IMR-90 (cell line): ENCODE data around the gene IFIT2. TPM values are rescaled to one million over a fixed set of nuclear protein-coding genes. Genes with fewer than 3 reads are reported as not detected.

Experiments used
- ATAC-seq: fragments of 200-7000 bp; cut with Tn5 transposase; 2 replicates; pipeline ENCODE4 v1.9.1; 2020; ENCODE audit warnings: low read depth, mild to moderate bottlenecking, moderate library complexity
- BruUV-seq: library from RNA; stranded (reverse); fragments of 400-500 nt; replicated peaks from 2 replicates; lab custom pipeline; 2021; lab: Mats Ljungman, UMichigan
- CTCF ChIA-PET: fragments of 300-600 bp; formaldehyde crosslinking; extraction: SDS; loops from one replicate; lab custom pipeline; 2021; ENCODE audit warnings: antibody characterized with exemption; lab: Yijun Ruan, JAX
- POLR2A ChIA-PET: fragments of 300-600 bp; sonication (Branson Sonifier 250); formaldehyde crosslinking; loops from one replicate; lab custom pipeline; 2022; ENCODE audit warnings: antibody characterized with exemption; ENCODE audit not compliant: unreplicated experiment; lab: Charles Lee
- DNase-seq: peaks from one replicate; pipeline ENCODE4 v3.0.0; 2013
- H2AFZ ChIP-seq: replicated peaks from 2 replicates; pipeline ENCODE3; 2013; ENCODE audit warnings: low read length, mild to moderate bottlenecking; ENCODE audit not compliant: poor library complexity
- H2AK5ac ChIP-seq: 2 replicates; pipeline ENCODE4 v1.6.1; 2013; ENCODE audit warnings: low read depth, low read length, inconsistent platforms
- H2AK9ac ChIP-seq: replicated peaks from 2 replicates; pipeline ENCODE3; 2013; ENCODE audit warnings: mild to moderate bottlenecking, low read depth, low read length, moderate library complexity; ENCODE audit not compliant: poor library complexity
- H2BK120ac ChIP-seq: 2 replicates; pipeline ENCODE4 v1.6.1; 2013; ENCODE audit warnings: low read depth, low read length, inconsistent platforms
- H2BK15ac ChIP-seq: 3 replicates; pipeline ENCODE4 v1.6.1; 2013; ENCODE audit warnings: low read depth, low read length, inconsistent platforms
- H2BK20ac ChIP-seq: 2 replicates; pipeline ENCODE4 v1.6.1; 2013; ENCODE audit warnings: low read depth, mild to moderate bottlenecking, inconsistent platforms, low read length, moderate library complexity
- H2BK5ac ChIP-seq: 2 replicates; pipeline ENCODE4 v1.6.1; 2013; ENCODE audit warnings: mild to moderate bottlenecking, low read depth, low read length, inconsistent platforms; ENCODE audit not compliant: poor library complexity, severe bottlenecking
- H3K14ac ChIP-seq: replicated peaks from 2 replicates; pipeline ENCODE4 v1.6.1; 2013; ENCODE audit warnings: low read depth, low read length, inconsistent platforms
- H3K18ac ChIP-seq: 2 replicates; pipeline ENCODE4 v1.6.1; 2013; ENCODE audit warnings: low read depth, low read length, control low read depth
- H3K23ac ChIP-seq: 2 replicates; pipeline ENCODE4 v1.6.1; 2013; ENCODE audit warnings: low read depth, low read length, inconsistent platforms
- H3K27ac ChIP-seq: 2 replicates; pipeline ENCODE4 v1.5.1; 2013; ENCODE audit warnings: mild to moderate bottlenecking, control low read depth, low read length; ENCODE audit not compliant: insufficient read depth
- H3K27me3 ChIP-seq: 2 replicates; pipeline ENCODE4 v1.6.1; 2013; ENCODE audit warnings: low read length; ENCODE audit not compliant: control insufficient read depth, insufficient read depth
- H3K36me3 ChIP-seq: 2 replicates; pipeline ENCODE4 v1.6.1; 2013; ENCODE audit warnings: low read length, mixed read lengths; ENCODE audit not compliant: control insufficient read depth, insufficient read depth
- H3K4ac ChIP-seq: 2 replicates; pipeline ENCODE4 v1.6.1; 2013; ENCODE audit warnings: low read depth, low read length, inconsistent platforms
- H3K4me1 ChIP-seq: 2 replicates; pipeline ENCODE4 v1.6.1; 2013; ENCODE audit warnings: low read length, mixed read lengths; ENCODE audit not compliant: control insufficient read depth, insufficient read depth
- H3K4me2 ChIP-seq: 2 replicates; pipeline ENCODE4 v1.6.1; 2013; ENCODE audit warnings: low read depth, mild to moderate bottlenecking, control low read depth, low read length, moderate library complexity
- H3K4me3 ChIP-seq: 2 replicates; pipeline ENCODE4 v1.5.1; 2013; ENCODE audit warnings: low read depth, mild to moderate bottlenecking, control low read depth, low read length, moderate library complexity; ENCODE audit not compliant: insufficient read depth
- H3K56ac ChIP-seq: 2 replicates; pipeline ENCODE4 v1.6.1; 2013; ENCODE audit warnings: low read length, inconsistent platforms; ENCODE audit not compliant: insufficient read depth; ENCODE audit errors: extremely low read depth
- H3K79me1 ChIP-seq, 2 experiments: 2 replicates each; pipeline ENCODE4 v1.6.1; 2013; ENCODE audit warnings: low read length in 2 of 2, inconsistent platforms in 1 of 2, low read depth in 1 of 2
- H3K9ac ChIP-seq: 2 replicates; pipeline ENCODE4 v1.6.1; 2013; ENCODE audit warnings: low read depth, low read length, control low read depth
- H3K9me1 ChIP-seq: 2 replicates; pipeline ENCODE4 v1.6.1; 2013; ENCODE audit warnings: low read length, inconsistent platforms; ENCODE audit not compliant: insufficient read depth
- H3K9me3 ChIP-seq: 2 replicates; pipeline ENCODE4 v1.6.1; 2013; ENCODE audit warnings: low read length; ENCODE audit not compliant: control insufficient read depth, insufficient read depth
- H4K20me1 ChIP-seq: 2 replicates; pipeline ENCODE4 v1.6.1; 2013; ENCODE audit warnings: low read length, inconsistent platforms; ENCODE audit not compliant: insufficient read depth
- H4K5ac ChIP-seq: 2 replicates; pipeline ENCODE4 v1.6.1; 2013; ENCODE audit warnings: mild to moderate bottlenecking, low read depth, low read length, control low read depth
- H4K8ac ChIP-seq, 2 experiments: 2 replicates each; pipeline ENCODE4 v1.6.1; 2013; ENCODE audit warnings: low read depth in 2 of 2, low read length in 2 of 2, control low read depth in 1 of 2, inconsistent platforms in 1 of 2
- H4K91ac ChIP-seq: 2 replicates; pipeline ENCODE4 v1.6.1; 2013; ENCODE audit warnings: low read depth, low read length, inconsistent platforms; ENCODE audit not compliant: insufficient read depth
- BHLHE40 ChIP-seq: fragments of 150-350 bp; IDR thresholded peaks from 2 replicates; pipeline ENCODE4 v1.6.1; 2016; ENCODE audit warnings: mild to moderate bottlenecking, low read depth, low read length
- CEBPB ChIP-seq: IDR thresholded peaks from 2 replicates; pipeline ENCODE4 v1.6.1; 2012; ENCODE audit warnings: low read depth, low read length, improper control_type of control experiment
- CTCF ChIP-seq: conservative IDR thresholded peaks from 2 replicates; pipeline ENCODE4 v1.5.1; 2012; ENCODE audit warnings: mild to moderate bottlenecking, low read depth, low read length, improper control_type of control experiment
- ELK1 ChIP-seq: fragments of 150-350 bp; IDR thresholded peaks from 2 replicates; pipeline ENCODE4 v1.6.1; 2016; ENCODE audit warnings: low read depth, mild to moderate bottlenecking, low read length, moderate library complexity, borderline replicate concordance
- FOS ChIP-seq: fragments of 150-350 bp; IDR thresholded peaks from 2 replicates; pipeline ENCODE4 v1.6.1; 2016; ENCODE audit warnings: low read depth, low read length
- MAZ ChIP-seq: IDR thresholded peaks from 2 replicates; pipeline ENCODE4 v1.6.1; 2012; ENCODE audit warnings: low read depth, mild to moderate bottlenecking, low read length, improper control_type of control experiment, moderate library complexity, borderline replicate concordance
- MXI1 ChIP-seq: IDR thresholded peaks from 2 replicates; pipeline ENCODE4 v1.6.1; 2012; ENCODE audit warnings: low read depth, mild to moderate bottlenecking, low read length, moderate library complexity, borderline replicate concordance
- NFE2L2 ChIP-seq: fragments of 150-350 bp; IDR thresholded peaks from 2 replicates; pipeline ENCODE4 v1.6.1; 2016; ENCODE audit warnings: low read depth, mild to moderate bottlenecking, low read length
- POLR2A ChIP-seq: IDR thresholded peaks from 2 replicates; pipeline ENCODE4 v1.6.1; 2012; ENCODE audit warnings: mild to moderate bottlenecking, low read depth, low read length
- RAD21 ChIP-seq: IDR thresholded peaks from 2 replicates; pipeline ENCODE4 v1.6.1; 2012; ENCODE audit warnings: low read length, improper control_type of control experiment
- RCOR1 ChIP-seq: IDR thresholded peaks from 2 replicates; pipeline ENCODE4 v1.6.1; 2012; ENCODE audit warnings: mild to moderate bottlenecking, low read length, improper control_type of control experiment; ENCODE audit not compliant: insufficient replicate concordance
- RFX5 ChIP-seq: IDR thresholded peaks from 2 replicates; pipeline ENCODE4 v1.8.0; 2012; ENCODE audit warnings: low read depth, mild to moderate bottlenecking, low read length, moderate library complexity
- SMC3 ChIP-seq: fragments of 150-350 bp; IDR thresholded peaks from 2 replicates; pipeline ENCODE4 v1.6.1; 2016; ENCODE audit warnings: low read depth, mild to moderate bottlenecking, antibody characterized with exemption, low read length, moderate library complexity
- WGBS, 2 experiments: methylation state at CpG; one replicate each; pipeline versions ENCODE4 v1.1.5 to v1.1.7; 2013; ENCODE audit warnings: missing lambda C conversion rate in 2 of 2; ENCODE audit not compliant: insufficient read length in 1 of 2; ENCODE audit errors: extremely low coverage in 2 of 2; 5-methylcytosine and 5-hydroxymethylcytosine counted together
- dilution Hi-C: fragments of 300-500 bp; cut with HindIII; formaldehyde crosslinking; loops from one replicate; pipeline ENCODE4 v1.14.3; 2018; ENCODE audit warnings: low sequenced_read_pairs; ENCODE audit not compliant: unreplicated experiment
- in situ Hi-C: fragments of 300-500 bp; cut with MboI; formaldehyde crosslinking; loops from 3 replicates; pipeline ENCODE4 v1.14.3; 2019; ENCODE audit warnings: low sequenced_read_pairs, inconsistent platforms, mixed read lengths
- intact Hi-C: fragments of 100-400 bp; cut with micrococcal nuclease; formaldehyde crosslinking; loops from 2 replicates; pipeline ENCODE4 v1.10.0; 2022
- polyA plus RNA-seq, 3 experiments: library from polyadenylated mRNA; depleted of rRNA; stranded (reverse); fragments of >200 nt; gene quantifications; 2 replicates each; pipeline ENCODE4 v1.2.3, GENCODE V29; 2012; ENCODE audit warnings: low replicate concordance in 1 of 3
- total RNA-seq: library from RNA; depleted of rRNA; stranded (reverse); fragments of >200 nt; gene quantifications from 2 replicates; pipeline ENCODE4 v1.2.3, GENCODE V29; 2012

The IFIT2 gene
- total and polyA plus RNA-seq, 2 of the 4 experiments (the other 2 are of a cell fraction): 1.1 to 2.2 TPM

GRCh38 chr10:89339875-89340274, 38.0 kb downstream of the IFIT2 start:
- H3K36me3 ChIP-seq: peaks cover 6% of the 10 kb centered on the region
- no TSS peak for BruUV-seq
- H2AK5ac ChIP-seq: no peak overlapping the region
- H4K5ac ChIP-seq: no peak overlapping the region
- 100% methylated on average over 1 of the region's 4 CpGs; no CpG with 5 or more reads in 1 of the 2 experiments for WGBS, 2 experiments
- no peak overlapping the region for H3K18ac ChIP-seq
- no peak overlapping the region for H3K4me2 ChIP-seq
- no peak overlapping the region for H2AFZ ChIP-seq
- no peak overlapping the region for H3K14ac ChIP-seq
- H2BK20ac ChIP-seq: no peak overlapping the region
- H4K8ac ChIP-seq: no peak overlapping the region
- ATAC-seq (no peak), DNase-seq (no peak)
- no peak overlapping the region for H2BK120ac ChIP-seq
- no peak overlapping the region for H3K4me3 ChIP-seq
- in situ Hi-C loops (no loop called here), intact Hi-C loops (no loop called here), dilution Hi-C loops (no loop called here)
- no peak overlapping the region for H4K91ac ChIP-seq
- H4K20me1 ChIP-seq: no peaks in the 10 kb centered on the region
- TF ChIP-seq SMC3: no peak
- no peak for TF ChIP-seq FOS
- TF ChIP-seq ELK1: no peak
- TF ChIP-seq CEBPB: no peak
- TF ChIP-seq RAD21: no peak
- no peak for TF ChIP-seq MAZ
- TF ChIP-seq BHLHE40: no peak
- TF ChIP-seq RFX5: no peak
- no peak for TF ChIP-seq NFE2L2
- TF ChIP-seq CTCF: no peak
- no peak for TF ChIP-seq RCOR1
- TF ChIP-seq MXI1: no peak
- TF ChIP-seq POLR2A: no peak
- H2BK15ac ChIP-seq: no peak overlapping the region
- CTCF ChIA-PET: interaction anchor here (0.7 kb wide), 1 partner anchor 12 kb away, joined by 9 read pairs; no protein-coding TSS in a partner anchor
- no peak overlapping the region for H3K9ac ChIP-seq
- no peaks in the 10 kb centered on the region for H3K9me3 ChIP-seq
- H3K23ac ChIP-seq: no peak overlapping the region
- H3K79me1 ChIP-seq: peaks cover 0 to 7% of the 10 kb centered on the region in 2 experiments; a peak in 1 of 4 replicates
- H2BK5ac ChIP-seq: no peak overlapping the region
- no peaks in the 10 kb centered on the region for H3K27me3 ChIP-seq
- H3K4me1 ChIP-seq: peaks cover 4% of the 10 kb centered on the region; the same call in 1 of the 2 replicates
- no peaks in the 10 kb centered on the region for H3K9me1 ChIP-seq
- H3K56ac ChIP-seq: no peak overlapping the region
- no peak overlapping the region for H3K4ac ChIP-seq
- POLR2A ChIA-PET: no interaction called here
- no peak overlapping the region for H2AK9ac ChIP-seq
- no peak overlapping the region for H3K27ac ChIP-seq
